ENCODE results near the gene CSDE1. TPM values are rescaled to one million over a fixed set of nuclear protein-coding genes. Genes with fewer than 3 reads are reported as not detected.

CSDE1 gene
- total RNA-seq, 1 donor from 2014 or later: 538 TPM

DNA sequence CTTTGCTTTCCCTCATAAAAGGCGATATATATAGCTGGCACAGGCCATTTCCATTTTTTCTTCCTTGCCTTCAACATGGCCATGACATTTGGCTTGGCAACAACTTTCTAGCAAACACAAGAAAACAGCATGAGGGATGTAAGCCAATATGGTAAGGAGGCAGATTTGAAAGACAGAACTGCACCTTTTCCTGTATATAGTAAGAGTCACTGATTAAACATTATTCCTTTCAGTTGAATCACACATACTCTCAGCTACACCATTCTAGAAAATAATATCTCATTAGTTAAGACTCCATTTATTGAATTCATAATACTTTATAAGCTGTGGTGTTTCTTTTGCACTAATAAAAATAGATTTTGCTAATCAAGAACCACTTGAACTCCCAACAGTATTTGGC is 13.2 kb upstream of the CSDE1 start:
- Mint-ChIP-seq H3K4me3 (ENCODE audit: unreplicated experiment) (no peak overlapping the region), H3K27ac (ENCODE audit: unreplicated experiment) (no peak overlapping the region), H3K4me1 (ENCODE audit: unreplicated experiment) (no peaks in the 10 kb centered on the region), H3K27me3 (ENCODE audit: unreplicated experiment) (no peaks in the 10 kb centered on the region), H3K9me3 (ENCODE audit: unreplicated experiment) (no peaks in the 10 kb centered on the region), H3K36me3 (ENCODE audit: low read depth, unreplicated experiment) (peaks cover 3% of the 10 kb centered on the region)
- TF ChIP-seq, protein P1, sequence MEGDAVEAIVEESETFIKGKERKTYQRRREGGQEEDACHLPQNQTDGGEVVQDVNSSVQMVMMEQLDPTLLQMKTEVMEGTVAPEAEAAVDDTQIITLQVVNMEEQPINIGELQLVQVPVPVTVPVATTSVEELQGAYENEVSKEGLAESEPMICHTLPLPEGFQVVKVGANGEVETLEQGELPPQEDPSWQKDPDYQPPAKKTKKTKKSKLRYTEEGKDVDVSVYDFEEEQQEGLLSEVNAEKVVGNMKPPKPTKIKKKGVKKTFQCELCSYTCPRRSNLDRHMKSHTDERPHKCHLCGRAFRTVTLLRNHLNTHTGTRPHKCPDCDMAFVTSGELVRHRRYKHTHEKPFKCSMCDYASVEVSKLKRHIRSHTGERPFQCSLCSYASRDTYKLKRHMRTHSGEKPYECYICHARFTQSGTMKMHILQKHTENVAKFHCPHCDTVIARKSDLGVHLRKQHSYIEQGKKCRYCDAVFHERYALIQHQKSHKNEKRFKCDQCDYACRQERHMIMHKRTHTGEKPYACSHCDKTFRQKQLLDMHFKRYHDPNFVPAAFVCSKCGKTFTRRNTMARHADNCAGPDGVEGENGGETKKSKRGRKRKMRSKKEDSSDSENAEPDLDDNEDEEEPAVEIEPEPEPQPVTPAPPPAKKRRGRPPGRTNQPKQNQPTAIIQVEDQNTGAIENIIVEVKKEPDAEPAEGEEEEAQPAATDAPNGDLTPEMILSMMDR (IDR thresholded peaks at IDR 0.05; ENCODE audit: unreplicated experiment): no peak
- DNase-seq (ENCODE audit: low spot score): no peak

DNA sequence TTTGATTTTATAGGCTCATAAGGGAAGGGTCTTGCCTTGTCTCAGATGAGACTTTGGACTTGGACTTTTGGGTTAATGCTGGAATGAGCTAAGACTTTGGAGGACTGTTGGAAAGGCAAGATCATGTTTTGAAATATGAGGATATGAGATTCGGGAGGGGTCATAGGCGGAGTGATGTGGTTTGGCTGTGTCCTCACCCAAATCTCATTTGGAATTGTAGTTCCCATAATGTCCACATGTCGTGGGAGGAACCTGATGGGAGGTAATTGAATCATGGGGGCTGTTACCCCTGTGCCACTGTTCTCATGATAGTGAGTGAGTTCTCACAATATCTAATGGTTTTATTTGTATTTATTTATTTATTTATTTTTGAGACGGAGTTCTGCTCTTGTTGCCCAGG is 6.9 kb upstream of the CSDE1 start:
- no peak overlapping the region for H3K4me3 Mint-ChIP-seq (ENCODE audit: unreplicated experiment)

DNA sequence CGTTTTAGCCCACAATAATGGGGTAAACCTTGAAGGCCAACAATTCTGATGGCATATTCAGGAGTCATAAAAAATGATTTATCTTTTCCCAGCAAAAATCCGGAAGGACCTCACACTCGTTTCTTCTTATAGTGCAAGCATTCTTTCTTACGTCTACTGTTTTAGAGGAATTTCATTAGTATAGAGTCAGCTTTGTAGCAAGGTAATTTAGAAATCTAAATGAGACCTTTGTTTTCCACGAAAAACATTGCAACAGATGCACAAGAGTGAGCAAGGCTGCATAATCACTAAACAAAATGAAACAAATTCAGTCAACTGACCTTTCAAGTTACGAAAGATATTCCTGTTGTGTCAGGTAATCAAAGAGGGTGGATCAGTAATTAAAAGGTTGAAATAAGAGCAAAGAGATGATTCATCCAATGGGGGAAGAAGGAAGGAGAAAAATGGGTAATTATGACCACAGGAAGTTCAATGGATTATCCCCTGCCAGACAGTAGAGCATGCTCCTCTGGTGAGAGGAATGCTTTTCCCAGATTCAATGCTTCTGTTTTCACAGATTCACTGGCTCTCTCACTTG is 560 bp upstream of the CSDE1 start:
- H3K9me3 Mint-ChIP-seq (ENCODE audit: unreplicated experiment): no peaks in the 10 kb centered on the region
- peaks cover 21% of the 10 kb centered on the region for H3K36me3 Mint-ChIP-seq (ENCODE audit: low read depth, unreplicated experiment)
- H3K27ac Mint-ChIP-seq (ENCODE audit: unreplicated experiment): peak overlapping the region; percentile 98
- DNase-seq (ENCODE audit: low spot score): no peak
- H3K4me3 Mint-ChIP-seq (ENCODE audit: unreplicated experiment): peak overlapping the region; percentile 99
- H3K27me3 Mint-ChIP-seq (ENCODE audit: unreplicated experiment): peaks cover 9% of the 10 kb centered on the region
- TF ChIP-seq, protein P1 (IDR thresholded peaks at IDR 0.05; ENCODE audit: unreplicated experiment): peak; percentile 10
- peaks cover 37% of the 10 kb centered on the region for H3K4me1 Mint-ChIP-seq (ENCODE audit: unreplicated experiment)

More for the DNA sequence above, 6.9 kb upstream of the CSDE1 start:
- Mint-ChIP-seq H3K27me3 (ENCODE audit: unreplicated experiment) (no peaks in the 10 kb centered on the region), H3K4me1 (ENCODE audit: unreplicated experiment) (no peaks in the 10 kb centered on the region), H3K36me3 (ENCODE audit: low read depth, unreplicated experiment) (peaks cover 6% of the 10 kb centered on the region), H3K27ac (ENCODE audit: unreplicated experiment) (no peak overlapping the region), H3K9me3 (ENCODE audit: unreplicated experiment) (no peaks in the 10 kb centered on the region)
- no peak for DNase-seq (ENCODE audit: low spot score)
- TF ChIP-seq, protein P1 (IDR thresholded peaks at IDR 0.05; ENCODE audit: unreplicated experiment): peak; percentile 10

DNA sequence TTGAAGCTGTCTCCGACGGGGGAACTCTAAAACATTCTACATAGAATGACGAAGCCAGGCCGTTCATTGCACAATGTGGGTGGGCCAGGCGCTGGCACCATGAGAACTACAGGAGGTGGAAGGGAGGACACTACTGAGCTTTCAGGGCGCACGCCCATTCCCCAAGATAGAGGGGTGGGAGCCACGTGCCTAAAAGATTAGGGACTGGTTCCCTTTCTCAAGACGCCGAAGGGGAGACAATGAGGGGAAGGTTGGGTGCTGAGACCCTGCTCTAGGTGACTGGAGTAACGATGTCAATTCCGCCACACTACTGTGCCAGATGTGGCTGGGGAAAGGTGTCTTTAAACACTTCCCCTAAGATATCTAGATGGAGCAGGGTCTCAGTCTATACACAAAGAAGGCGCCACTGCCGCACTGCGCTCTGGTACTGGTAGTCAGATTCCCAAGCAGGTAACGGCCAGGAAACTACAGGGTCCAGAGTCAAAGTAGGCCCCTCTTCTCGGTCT is 782 bp downstream of the CSDE1 start:
- peak overlapping the region; percentile 98 for H3K27ac Mint-ChIP-seq (ENCODE audit: unreplicated experiment)
- TF ChIP-seq, protein P1 (IDR thresholded peaks at IDR 0.05; ENCODE audit: unreplicated experiment): no peak
- peaks cover 9% of the 10 kb centered on the region for H3K27me3 Mint-ChIP-seq (ENCODE audit: unreplicated experiment)
- peaks cover 17% of the 10 kb centered on the region for H3K36me3 Mint-ChIP-seq (ENCODE audit: low read depth, unreplicated experiment)
- peaks cover 47% of the 10 kb centered on the region for H3K4me1 Mint-ChIP-seq (ENCODE audit: unreplicated experiment)
- H3K9me3 Mint-ChIP-seq (ENCODE audit: unreplicated experiment): no peaks in the 10 kb centered on the region
- peak; percentile 30 for DNase-seq (ENCODE audit: low spot score)
- H3K4me3 Mint-ChIP-seq (ENCODE audit: unreplicated experiment): peak overlapping the region; percentile 99
